Thoracic aorta (tissue), 2 donors: ENCODE data around the gene MEGF11. TPM values are rescaled to one million over a fixed set of nuclear protein-coding genes. Genes with fewer than 3 reads are reported as not detected.

Experiments
- ATAC-seq: fragments of 150-250 bp; one replicate; pipeline ENCODE4 v1.8.0; 2017; ENCODE audit warnings: low read depth; ENCODE audit not compliant: insufficient number of reproducible peaks, low FRiP score
- DNase-seq: peaks from one replicate; pipeline ENCODE4 v3.0.0-alpha.2; 2020; ENCODE audit warnings: low spot score
- H3K27ac ChIP-seq, 2 donors: fragments of 200-600 bp; sonication (generic); 1 replicate in 1 of 2; 2 replicates in 1 of 2; pipeline ENCODE4 v1.5.1; 2016; ENCODE audit warnings: mild to moderate bottlenecking in 2 of 2, moderate library complexity in 2 of 2
- H3K27me3 ChIP-seq: fragments of 200-600 bp; sonication (generic); replicated peaks from 2 replicates; pipeline ENCODE4 v1.6.0; 2016; ENCODE audit warnings: mild to moderate bottlenecking; ENCODE audit not compliant: insufficient read depth
- H3K36me3 ChIP-seq: fragments of 200-600 bp; sonication (generic); one replicate; pipeline ENCODE4 v1.5.1; 2016
- H3K4me1 ChIP-seq, 2 donors: fragments of 200-600 bp; sonication (generic); 1 replicate in 1 of 2; 2 replicates in 1 of 2; pipeline versions ENCODE4 v1.5.1 to v1.6.0; 2016; ENCODE audit warnings: low read depth in 2 of 2, mild to moderate bottlenecking in 1 of 2; ENCODE audit not compliant: control insufficient read depth in 1 of 2
- H3K4me3 ChIP-seq: fragments of 200-600 bp; sonication (generic); 2 replicates; pipeline ENCODE4 v1.5.1; 2016; ENCODE audit warnings: mild to moderate bottlenecking
- H3K9me3 ChIP-seq: fragments of 200-600 bp; sonication (generic); 2 replicates; pipeline ENCODE4 v1.5.1; 2016
- CTCF ChIP-seq: fragments of 200-600 bp; sonication (generic); IDR thresholded peaks from one replicate; pipeline ENCODE4 v1.5.1; 2019; ENCODE audit warnings: antibody characterized with exemption
- total RNA-seq, 2 donors: library from RNA; depleted of rRNA; stranded (reverse); fragments of >200 nt; gene quantifications; one replicate each; pipeline versions ENCODE4 v1.1.0 to v1.2.3, GENCODE V29; 2016

Gene MEGF11
- total RNA-seq, 2 donors from 2014 or later, result not detected

- H3K27me3 ChIP-seq, result no peaks in the 10 kb centered on the region
Observed at GRCh38 chr15:66156310-66156975, 97.1 kb downstream of the MEGF11 start.

GRCh38 chr15:66155065-66155464 lies 98.5 kb downstream of the MEGF11 start:
- no peak for ATAC-seq
- Histone ChIP-seq H3K27me3 (no peaks in the 10 kb centered on the region), H3K4me3 (no peak overlapping the region), H3K27ac (no peak overlapping the region), H3K4me1 (no peaks in the 10 kb centered on the region), H3K36me3 (no peaks in the 10 kb centered on the region), H3K9me3 (no peaks in the 10 kb centered on the region)
- no peak for DNase-seq
- no peak for TF ChIP-seq CTCF

More at GRCh38 chr15:66156310-66156975, 97.1 kb downstream of the MEGF11 start:
- Histone ChIP-seq H3K36me3 (no peaks in the 10 kb centered on the region), H3K4me3 (no peak overlapping the region), H3K27ac (no peak overlapping the region), H3K4me1 (no peaks in the 10 kb centered on the region), H3K9me3 (no peaks in the 10 kb centered on the region)
- DNase-seq, result no peak
- no peak for ATAC-seq
- TF ChIP-seq CTCF, result no peak

GRCh38 chr15:66154581-66154980 lies 99.0 kb downstream of the MEGF11 start:
- Histone ChIP-seq H3K4me3 (no peak overlapping the region), H3K36me3 (no peaks in the 10 kb centered on the region), H3K9me3 (no peaks in the 10 kb centered on the region), H3K27me3 (no peaks in the 10 kb centered on the region), H3K27ac (no peak overlapping the region), H3K4me1 (no peaks in the 10 kb centered on the region)
- ATAC-seq, result no peak
- TF ChIP-seq CTCF, result no peak
- no peak for DNase-seq

GRCh38 chr15:66153549-66154415 lies 99.8 kb downstream of the MEGF11 start:
- Histone ChIP-seq H3K4me3 (no peak overlapping the region), H3K36me3 (no peaks in the 10 kb centered on the region), H3K9me3 (no peaks in the 10 kb centered on the region), H3K4me1 (no peaks in the 10 kb centered on the region), H3K27ac (no peak overlapping the region), H3K27me3 (no peaks in the 10 kb centered on the region)
- no peak for ATAC-seq
- DNase-seq, result no peak
- no peak for TF ChIP-seq CTCF

GRCh38 chr15:66152650-66153049 lies 100.9 kb downstream of the MEGF11 start:
- DNase-seq, result no peak
- Histone ChIP-seq H3K4me1 (no peaks in the 10 kb centered on the region), H3K4me3 (no peak overlapping the region), H3K9me3 (no peaks in the 10 kb centered on the region), H3K27ac (no peak overlapping the region), H3K27me3 (no peaks in the 10 kb centered on the region), H3K36me3 (no peaks in the 10 kb centered on the region)
- TF ChIP-seq CTCF, result no peak
- ATAC-seq, result no peak
